ENCODE results near the gene ZCCHC7. TPM values are rescaled to one million over a fixed set of nuclear protein-coding genes. Genes with fewer than 3 reads are reported as not detected.

Gene ZCCHC7
- total and polyA plus RNA-seq, 2 experiments from 2014 or later, result 29.8 to 38.8 TPM

- peaks cover 20% of the 10 kb centered on the region for H3K27me3 Mint-ChIP-seq (ENCODE audit: insufficient read depth, low read depth, poor library complexity)
- Histone ChIP-seq H3F3A (replicated peaks; ENCODE audit: low read depth) (no peaks in the 10 kb centered on the region; the same call in 1 of the 2 replicates), H3K27me3 (ENCODE audit: insufficient read depth) (peaks cover 5% of the 10 kb centered on the region; the same call in 1 of the 2 replicates), H3K4me1 (ENCODE audit: insufficient read depth) (peaks cover 11% of the 10 kb centered on the region; the same call in 1 of the 2 replicates), H3K27ac (ENCODE audit: low read depth) (no peak overlapping the region), H3K4me3 (peak overlapping the region; percentile 94), H3K79me2 (replicated peaks; ENCODE audit: insufficient read depth) (peaks cover 61% of the 10 kb centered on the region), H2AFZ (no peak overlapping the region), H4K20me1 (replicated peaks; ENCODE audit: insufficient read depth) (peaks cover 27% of the 10 kb centered on the region; the same call in 1 of the 2 replicates), H3K36me3 (ENCODE audit: insufficient read depth) (no peaks in the 10 kb centered on the region; the same call in 1 of the 2 replicates), H3K4me2 (peak overlapping the region; percentile 88), H3K9me2 (ENCODE audit: insufficient read depth) (peaks cover 4% of the 10 kb centered on the region; the same call in 1 of the 2 replicates)
- TF ChIP-seq CREB1 (CRISPR knock-in tag; IDR thresholded peaks at IDR 0.05; ENCODE audit: low read depth) (no peak), EZH2phosphoT487 (IDR thresholded peaks at IDR 0.05; ENCODE audit: unreplicated experiment) (no peak), STAT1 (IDR thresholded peaks at IDR 0.05; ENCODE audit: unreplicated experiment) (no peak), ZNF114 (CRISPR knock-in tag; IDR thresholded peaks at IDR 0.05) (no peak), REST (IDR thresholded peaks at IDR 0.05; ENCODE audit: unreplicated experiment) (no peak), ZNF331 (CRISPR knock-in tag; IDR thresholded peaks at IDR 0.05; ENCODE audit: low read depth) (no peak), POLR2AphosphoS5 (IDR thresholded peaks at IDR 0.05; ENCODE audit: low read depth) (no peak), CTCF (conservative IDR thresholded peaks at IDR 0.05; ENCODE audit: low read depth in 2 of 2) (no peak), JUNB (IDR thresholded peaks at IDR 0.05; ENCODE audit: unreplicated experiment) (no peak), ZNF462 (CRISPR knock-in tag; IDR thresholded peaks at IDR 0.05) (no peak), EZH2 (IDR thresholded peaks at IDR 0.05; ENCODE audit: low read depth, unreplicated experiment) (no peak)
- DNase-seq (ENCODE audit: low spot score) (no peak), ATAC-seq (no peak)
- H3K4me1 Mint-ChIP-seq, result peaks cover 19% of the 10 kb centered on the region
- H3K4me3 Mint-ChIP-seq, result peak overlapping the region; percentile 91
- H3K9me3 Mint-ChIP-seq, result peaks cover 14% of the 10 kb centered on the region; the same call in 2 of the 3 replicates
- H3K36me3 Mint-ChIP-seq (ENCODE audit: low read depth), result peaks cover 7% of the 10 kb centered on the region; the same call in 2 of the 3 replicates
- no peak overlapping the region for H3K27ac Mint-ChIP-seq
Measured at GRCh38 chr9:37121881-37122280, 1.5 kb downstream of the ZCCHC7 start.
